DMS 273 treated with DMSO at 0.1 percent for 48 hours (cell line): ENCODE data around the gene PPM1H.
A peak's percentile ranks its signal among the peaks of the same experiment; 100 is the strongest.
"Not testable (repeated sequence)": the region's sequence is repeated elsewhere in the genome, so short reads cannot be mapped to it uniquely, and the experiment has no call there.

ENCODE experiments used
- DNase-seq: peaks from one replicate; lab custom pipeline; 2025; lab: John Stamatoyannopoulos, UW

PPM1H gene

GRCh38 chr12:62909340-62909739 lies 25.6 kb downstream of the PPM1H start:
- DNase-seq, result no peak

- no peak for DNase-seq
Observed at GRCh38 chr12:62908674-62909073, 26.3 kb downstream of the PPM1H start.

- DNase-seq, result no peak
Observed at GRCh38 chr12:62907561-62907960, 27.4 kb downstream of the PPM1H start.

- no peak for DNase-seq
Observed at GRCh38 chr12:62907078-62907477, 27.9 kb downstream of the PPM1H start.

GRCh38 chr12:62903151-62903550 lies 31.8 kb downstream of the PPM1H start:
- DNase-seq, result no peak

- peak; percentile 49 for DNase-seq
Observed at GRCh38 chr12:62900686-62901272, 34.2 kb downstream of the PPM1H start.

- no peak for DNase-seq
Observed at GRCh38 chr12:62899568-62900390, 35.2 kb downstream of the PPM1H start.

GRCh38 chr12:62898526-62898925 lies 36.4 kb downstream of the PPM1H start:
- DNase-seq, result no peak

- no peak for DNase-seq
Observed at GRCh38 chr12:62895351-62895877, 39.5 kb downstream of the PPM1H start.

GRCh38 chr12:62893276-62893675 lies 41.7 kb downstream of the PPM1H start:
- no peak for DNase-seq

- no peak for DNase-seq
Observed at GRCh38 chr12:62891805-62892549, 43.0 kb downstream of the PPM1H start.

GRCh38 chr12:62888454-62889110 lies 46.4 kb downstream of the PPM1H start:
- no peak for DNase-seq

GRCh38 chr12:62886796-62887195 lies 48.2 kb downstream of the PPM1H start:
- no peak for DNase-seq

- DNase-seq, result no peak
Observed at GRCh38 chr12:62885242-62885641, 49.7 kb downstream of the PPM1H start.

GRCh38 chr12:62884832-62885231 lies 50.1 kb downstream of the PPM1H start:
- DNase-seq, result not testable (repeated sequence)

- DNase-seq, result no peak
Observed at GRCh38 chr12:62882696-62883095, 52.3 kb downstream of the PPM1H start.

GRCh38 chr12:62882140-62882539 lies 52.8 kb downstream of the PPM1H start:
- no peak for DNase-seq

GRCh38 chr12:62879691-62880090 lies 55.3 kb downstream of the PPM1H start:
- no peak for DNase-seq

- not testable (repeated sequence) for DNase-seq
Observed at GRCh38 chr12:62879228-62879627, 55.7 kb downstream of the PPM1H start.

- DNase-seq, result no peak
Observed at GRCh38 chr12:62878211-62878610, 56.7 kb downstream of the PPM1H start.

GRCh38 chr12:62876938-62877548 lies 57.9 kb downstream of the PPM1H start:
- DNase-seq, result no peak
